Measurements from ENCODE around the gene CALML4.
A peak's percentile ranks its signal among the peaks of the same experiment; 100 is the strongest.

CALML4 gene

DNA sequence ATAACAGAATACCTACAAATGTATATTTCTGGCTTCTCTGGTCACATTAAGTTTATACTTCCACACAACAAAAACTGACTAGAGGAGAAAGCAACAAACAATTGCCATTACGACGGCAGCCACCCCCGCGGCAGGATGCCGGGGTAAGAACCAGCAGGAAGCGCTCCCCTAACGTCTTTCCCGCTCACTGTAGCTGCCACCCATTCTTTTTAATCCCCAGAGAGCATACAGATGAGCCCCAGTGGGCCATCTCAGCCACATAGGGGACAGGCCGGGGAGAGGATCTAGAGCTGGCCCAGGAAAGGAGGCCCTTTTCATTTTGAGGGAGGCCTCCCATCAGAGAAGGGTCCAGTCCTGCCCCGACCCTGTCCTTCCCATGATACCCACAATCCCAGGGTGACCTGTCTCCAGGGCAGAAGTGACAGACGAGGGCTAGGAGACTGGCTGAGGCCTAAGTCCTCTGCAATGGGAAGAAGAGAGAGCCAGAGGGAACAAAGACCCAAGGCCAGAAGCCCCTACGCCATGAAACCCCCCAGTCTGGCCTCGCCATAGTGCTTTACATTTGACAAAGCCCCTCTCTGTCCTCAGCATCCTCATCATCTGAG lies 3.6 kb upstream of the CALML4 start:
- POLR2A ChIA-PET (ENCODE audit: low non-redundant PET) = no interaction called here
- no peak for DNase-seq (ENCODE audit: low spot score)
- peak overlapping the region; percentile 69 for H3K27ac ChIP-seq
- TF ChIP-seq, protein P1, sequence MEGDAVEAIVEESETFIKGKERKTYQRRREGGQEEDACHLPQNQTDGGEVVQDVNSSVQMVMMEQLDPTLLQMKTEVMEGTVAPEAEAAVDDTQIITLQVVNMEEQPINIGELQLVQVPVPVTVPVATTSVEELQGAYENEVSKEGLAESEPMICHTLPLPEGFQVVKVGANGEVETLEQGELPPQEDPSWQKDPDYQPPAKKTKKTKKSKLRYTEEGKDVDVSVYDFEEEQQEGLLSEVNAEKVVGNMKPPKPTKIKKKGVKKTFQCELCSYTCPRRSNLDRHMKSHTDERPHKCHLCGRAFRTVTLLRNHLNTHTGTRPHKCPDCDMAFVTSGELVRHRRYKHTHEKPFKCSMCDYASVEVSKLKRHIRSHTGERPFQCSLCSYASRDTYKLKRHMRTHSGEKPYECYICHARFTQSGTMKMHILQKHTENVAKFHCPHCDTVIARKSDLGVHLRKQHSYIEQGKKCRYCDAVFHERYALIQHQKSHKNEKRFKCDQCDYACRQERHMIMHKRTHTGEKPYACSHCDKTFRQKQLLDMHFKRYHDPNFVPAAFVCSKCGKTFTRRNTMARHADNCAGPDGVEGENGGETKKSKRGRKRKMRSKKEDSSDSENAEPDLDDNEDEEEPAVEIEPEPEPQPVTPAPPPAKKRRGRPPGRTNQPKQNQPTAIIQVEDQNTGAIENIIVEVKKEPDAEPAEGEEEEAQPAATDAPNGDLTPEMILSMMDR (conservative IDR thresholded peaks at IDR 0.05; ENCODE audit: low read depth) = no peak
- CTCF ChIA-PET = interaction anchor here (0.5 to 0.9 kb wide), 2 partner anchors 14 to 48 kb away, joined by 3 read pairs; no protein-coding TSS in a partner anchor

DNA sequence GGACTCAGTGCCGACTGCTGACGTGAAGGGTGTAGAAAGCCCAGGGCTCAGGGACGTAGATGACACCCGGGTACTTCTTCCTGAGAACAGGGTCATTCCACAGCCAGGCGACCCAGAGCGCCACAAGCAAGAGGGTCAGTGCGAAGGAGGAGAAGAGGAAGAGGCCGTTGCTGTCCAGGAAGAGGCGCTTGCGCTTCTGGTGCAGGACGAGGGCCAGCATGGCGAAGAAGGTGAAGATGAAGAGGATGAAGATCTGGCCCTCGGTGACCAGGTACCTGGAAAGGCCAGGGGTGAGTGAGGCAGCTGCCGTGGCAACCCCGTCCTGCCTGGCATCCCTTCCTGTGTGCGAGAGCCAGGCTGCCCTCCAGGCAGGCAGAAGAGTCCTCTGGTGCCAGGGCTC lies 3.0 kb upstream of the CALML4 start:
- no peak for DNase-seq (ENCODE audit: low spot score)
- TF ChIP-seq, protein P1 (conservative IDR thresholded peaks at IDR 0.05; ENCODE audit: low read depth) = no peak
- H3K27ac ChIP-seq = peak overlapping the region; percentile 69
- POLR2A ChIA-PET (ENCODE audit: low non-redundant PET) = no interaction called here
- CTCF ChIA-PET = interaction anchor here (0.5 to 0.9 kb wide), 2 partner anchors 13 to 98 kb away, joined by 3 read pairs; no protein-coding TSS in a partner anchor

DNA sequence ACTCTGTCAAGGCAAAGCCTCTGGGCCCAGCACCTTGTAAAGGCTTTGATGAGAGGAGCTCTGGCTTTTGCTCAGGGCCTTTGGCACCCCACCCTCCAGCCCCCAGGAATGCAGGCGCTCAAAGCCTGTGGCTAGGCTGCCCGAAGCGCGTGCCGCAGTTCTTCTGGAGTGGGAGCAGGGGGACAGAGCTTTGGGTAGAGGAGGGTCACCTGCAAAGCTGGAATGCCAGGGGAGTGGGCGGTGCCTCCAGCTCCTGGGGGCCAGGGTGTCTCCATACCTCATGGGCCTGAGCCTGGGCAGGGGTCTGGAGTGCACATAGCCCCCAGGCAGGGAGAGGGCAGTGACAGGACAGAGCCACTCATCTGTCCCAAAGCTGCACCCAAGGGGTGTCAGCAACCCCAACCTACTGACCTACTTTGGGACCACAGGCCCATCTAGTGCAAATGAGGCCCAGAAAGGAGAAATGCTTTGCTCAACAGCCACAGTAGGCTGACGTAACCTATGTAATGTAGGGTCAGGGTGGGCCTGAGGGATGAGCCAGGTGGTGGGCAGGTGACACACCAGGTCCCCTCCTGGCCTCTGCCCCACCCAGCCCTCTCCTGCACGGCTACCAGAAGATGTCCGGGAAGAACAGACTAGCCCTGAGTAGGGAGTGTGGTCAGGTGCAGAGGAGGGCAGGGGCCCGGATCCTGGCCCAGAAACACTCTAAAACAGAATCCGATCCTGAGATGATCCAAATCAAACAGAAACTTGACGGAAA lies 2.2 kb upstream of the CALML4 start:
- H3K27ac ChIP-seq = peak overlapping the region; percentile 69
- DNase-seq (ENCODE audit: low spot score) = no peak
- ChIA-PET CTCF (no interaction called here), POLR2A (ENCODE audit: low non-redundant PET) (no interaction called here)
- TF ChIP-seq, protein P1 (conservative IDR thresholded peaks at IDR 0.05; ENCODE audit: low read depth) = no peak

DNA sequence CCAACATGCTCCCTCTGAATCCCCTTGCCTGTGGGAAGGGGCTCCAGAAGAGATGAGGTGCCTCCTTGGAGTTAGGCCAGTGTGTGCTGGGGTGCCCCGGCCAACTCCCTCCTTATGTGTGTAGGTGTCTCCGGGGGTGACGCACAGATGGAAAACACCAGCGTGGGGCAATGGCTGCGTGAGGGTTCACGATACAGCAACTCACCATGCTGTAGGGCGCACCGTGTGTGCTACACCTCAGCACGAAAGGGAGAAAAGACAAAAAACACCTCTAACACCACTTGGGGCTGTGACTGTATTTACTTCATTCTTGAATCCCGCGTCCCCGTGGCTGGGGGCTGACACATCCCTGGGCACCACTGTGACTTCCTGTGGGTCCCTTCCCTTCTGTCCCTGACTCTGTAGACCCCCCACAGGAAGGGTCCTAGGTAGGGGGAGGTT lies 1.6 kb upstream of the CALML4 start:
- peak overlapping the region; percentile 69 for H3K27ac ChIP-seq
- POLR2A ChIA-PET (ENCODE audit: low non-redundant PET) = no interaction called here
- DNase-seq (ENCODE audit: low spot score) = no peak
- CTCF ChIA-PET = interaction anchor here (0.6 kb wide), 1 partner anchor 76 kb away, joined by 4 read pairs; no protein-coding TSS in a partner anchor
- TF ChIP-seq, protein P1 (conservative IDR thresholded peaks at IDR 0.05; ENCODE audit: low read depth) = no peak

DNA sequence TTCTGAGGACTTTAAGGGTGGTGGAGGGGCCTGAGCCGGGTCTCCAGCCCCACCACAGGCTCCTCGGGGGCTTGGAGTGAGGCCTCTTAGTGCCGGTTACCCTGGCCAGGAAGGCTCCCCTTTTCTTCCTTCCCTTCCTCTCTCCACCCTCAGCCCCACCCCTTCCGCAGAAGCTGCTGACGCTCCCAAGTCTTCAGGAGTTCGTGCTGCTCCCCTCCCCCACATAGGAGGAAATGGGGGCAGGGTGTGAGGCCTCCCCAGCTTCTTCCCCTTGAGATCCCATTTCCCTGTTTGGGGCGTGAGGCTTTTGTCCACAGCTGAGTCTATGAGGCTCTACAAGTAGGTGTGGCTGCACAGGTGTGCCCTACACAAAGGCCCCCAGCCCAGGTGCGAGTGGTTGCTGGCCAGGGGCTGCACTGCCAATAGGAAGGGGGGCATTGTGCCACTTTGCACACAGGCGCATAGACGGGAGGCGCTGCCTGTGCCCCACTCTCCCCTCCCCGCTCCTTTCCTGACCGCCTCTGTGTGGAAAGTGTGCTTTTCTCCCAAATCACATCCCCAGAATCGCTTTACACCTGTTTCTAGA lies 915 bp upstream of the CALML4 start:
- H3K27ac ChIP-seq = peak overlapping the region; percentile 69
- ChIA-PET POLR2A (ENCODE audit: low non-redundant PET) (no interaction called here), CTCF (interaction anchor here (0.6 kb wide), 1 partner anchor 76 kb away, joined by 4 read pairs; no protein-coding TSS in a partner anchor)
- TF ChIP-seq, protein P1 (conservative IDR thresholded peaks at IDR 0.05; ENCODE audit: low read depth) = no peak
- DNase-seq (ENCODE audit: low spot score) = no peak

DNA sequence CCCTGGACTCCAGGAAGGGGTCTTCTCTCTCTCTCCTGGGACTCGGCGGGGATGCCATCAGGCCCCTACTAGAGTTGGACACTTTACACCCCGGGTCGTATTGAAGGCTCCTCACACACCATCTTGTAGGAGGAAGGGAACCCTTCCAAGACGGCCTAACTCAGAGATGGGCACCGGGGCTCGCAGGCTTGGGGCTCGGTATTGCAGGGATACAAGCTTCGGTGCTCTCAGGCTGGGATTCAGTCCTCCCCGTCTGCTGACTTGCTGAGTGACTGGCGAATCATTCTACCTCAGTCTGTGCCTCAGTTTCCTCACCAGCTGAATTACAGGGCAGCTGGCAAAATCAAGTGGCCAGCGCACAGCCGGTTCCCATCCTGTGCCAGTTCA lies 419 bp upstream of the CALML4 start:
- TF ChIP-seq, protein P1 (conservative IDR thresholded peaks at IDR 0.05; ENCODE audit: low read depth) = no peak
- ChIA-PET POLR2A (ENCODE audit: low non-redundant PET) (interaction anchor here (0.5 kb wide), 1 partner anchor 11 kb away, joined by 4 read pairs; no protein-coding TSS in a partner anchor), CTCF (no interaction called here)
- peak overlapping the region; percentile 69 for H3K27ac ChIP-seq
- DNase-seq (ENCODE audit: low spot score) = no peak

Data from RWPE1 (cell line).